B cell (primary cell): Measurements from ENCODE around the gene ANTXR2. TPM values are rescaled to one million over a fixed set of nuclear protein-coding genes. Genes with fewer than 3 reads are reported as not detected.
"Not testable (repeated sequence)": the region's sequence is repeated elsewhere in the genome, so short reads cannot be mapped to it uniquely, and the experiment has no call there.

Experiments
- ATAC-seq: fragments of 200-7000 bp; cut with Tn5 transposase; one replicate; pipeline ENCODE4 v1.10.0; 2021; ENCODE audit warnings: low read depth, mild to moderate bottlenecking, moderate number of reproducible peaks, moderate library complexity
- CTCF ChIA-PET: fragments of 350-600 bp; sonication (Branson Sonifier 250); formaldehyde crosslinking; loops from one replicate; lab custom pipeline; 2021; ENCODE audit warnings: antibody characterized with exemption, inconsistent platforms; lab: Charles Lee
- POLR2A ChIA-PET: fragments of 350-600 bp; sonication (Branson Sonifier 250); formaldehyde crosslinking; loops from one replicate; lab custom pipeline; 2021; ENCODE audit warnings: antibody characterized with exemption; lab: Charles Lee
- DNase-seq: peaks from one replicate; pipeline ENCODE4 v3.0.0; 2013
- H2AFZ ChIP-seq: 2 replicates; pipeline ENCODE4 v1.6.1; 2012; ENCODE audit warnings: mild to moderate bottlenecking, low read depth, low read length; ENCODE audit not compliant: insufficient read depth, poor library complexity, severe bottlenecking
- H3K27ac ChIP-seq, 2 donors: 1 replicate in 1 of 2; 2 replicates in 1 of 2; pipeline ENCODE4 v1.5.1; 2012 to 2013; ENCODE audit warnings: low read length in 2 of 2, mild to moderate bottlenecking in 2 of 2, moderate library complexity in 1 of 2
- H3K27me3 ChIP-seq, 4 experiments: fragments of 200-600 bp in 1 of 4; sonication (generic) in 1 of 4; replicated peaks in 1 of 4; 1 replicate in 2 of 4; 2 replicates in 2 of 4; pipeline versions ENCODE4 v1.6.1 to v1.7.0; 2013 to 2016; ENCODE audit warnings: low read length in 3 of 4, mild to moderate bottlenecking in 2 of 4, mixed read lengths in 1 of 4, moderate library complexity in 1 of 4; ENCODE audit not compliant: insufficient read depth in 4 of 4, control insufficient read depth in 3 of 4; ENCODE audit errors: control extremely low read depth in 1 of 4
- H3K36me3 ChIP-seq, 2 experiments: replicated peaks in 1 of 2; 1 replicate in 1 of 2; 2 replicates in 1 of 2; pipeline versions ENCODE4 v1.6.1 to v1.7.1; 2013; ENCODE audit warnings: low read length in 1 of 2; ENCODE audit not compliant: insufficient read depth in 2 of 2, control insufficient read depth in 1 of 2; ENCODE audit errors: control extremely low read depth in 1 of 2, extremely low read depth in 1 of 2
- H3K4me1 ChIP-seq, 2 donors: fragments of 200-600 bp in 1 of 2; sonication (generic) in 1 of 2; 1 replicate in 1 of 2; 2 replicates in 1 of 2; pipeline versions ENCODE4 v1.5.1 to v1.6.1; 2013 to 2017; ENCODE audit warnings: low read length in 2 of 2; ENCODE audit not compliant: control insufficient read depth in 2 of 2, insufficient read depth in 2 of 2
- H3K4me2 ChIP-seq: replicated peaks from 2 replicates; pipeline ENCODE3; 2012; ENCODE audit warnings: mild to moderate bottlenecking, low read depth, low read length; ENCODE audit not compliant: poor library complexity, severe bottlenecking
- H3K4me3 ChIP-seq, 5 experiments: fragments of 200-600 bp in 1 of 5; sonication (generic) in 1 of 5; 1 replicate in 3 of 5; 2 replicates in 2 of 5; pipeline versions ENCODE4 v1.5.1 to v1.7.0; 2011 to 2016; ENCODE audit warnings: low read length in 4 of 5, mild to moderate bottlenecking in 4 of 5, low read depth in 2 of 5, control low read depth in 1 of 5, moderate library complexity in 1 of 5; ENCODE audit not compliant: insufficient read depth in 1 of 5; ENCODE audit errors: control extremely low read depth in 1 of 5, extremely low read depth in 1 of 5
- H3K79me2 ChIP-seq: fragments of 200-600 bp; sonication (generic); one replicate; pipeline ENCODE4 v1.6.0; 2016; ENCODE audit warnings: low read length; ENCODE audit not compliant: control insufficient read depth, insufficient read depth
- H3K9ac ChIP-seq: fragments of 200-600 bp; sonication (generic); 2 replicates; pipeline ENCODE4 v1.6.1; 2017; ENCODE audit warnings: mild to moderate bottlenecking, low read length, moderate library complexity
- H3K9me3 ChIP-seq, 3 donors: one replicate each; pipeline versions ENCODE4 v1.6.1 to v1.7.1; 2013; ENCODE audit warnings: low read length in 2 of 3; ENCODE audit not compliant: control insufficient read depth in 2 of 3, insufficient read depth in 1 of 3; ENCODE audit errors: control extremely low read depth in 1 of 3
- H4K20me1 ChIP-seq: 2 replicates; pipeline ENCODE4 v1.6.0; 2012; ENCODE audit warnings: mild to moderate bottlenecking, low read length; ENCODE audit not compliant: insufficient read depth, control insufficient read depth, poor library complexity, severe bottlenecking
- H3K27ac Mint-ChIP-seq: one replicate; pipeline ENCODE4 v1.8.0; 2021; ENCODE audit warnings: mixed read lengths
- H3K27me3 Mint-ChIP-seq: one replicate; pipeline ENCODE4 v1.8.0; 2021; ENCODE audit warnings: mixed read lengths
- H3K4me1 Mint-ChIP-seq: one replicate; pipeline ENCODE4 v1.8.0; 2021; ENCODE audit warnings: mixed read lengths
- H3K4me3 Mint-ChIP-seq: one replicate; pipeline ENCODE4 v1.8.0; 2021; ENCODE audit warnings: mixed read lengths
- H3K9me3 Mint-ChIP-seq: one replicate; pipeline ENCODE4 v1.8.0; 2022; ENCODE audit warnings: mixed read lengths; ENCODE audit not compliant: insufficient read depth
- EZH2 ChIP-seq: IDR thresholded peaks from 2 replicates; pipeline ENCODE4 v1.6.1; 2012; ENCODE audit warnings: borderline replicate concordance, low read depth, mild to moderate bottlenecking, moderate library complexity, low read length; ENCODE audit not compliant: insufficient read depth, poor library complexity, severe bottlenecking
- WGBS: methylation state at CpG from one replicate; pipeline ENCODE4 v1.1.5; 2013; ENCODE audit warnings: missing lambda C conversion rate; ENCODE audit not compliant: insufficient coverage; 5-methylcytosine and 5-hydroxymethylcytosine counted together
- intact Hi-C: fragments of 100-400 bp; cut with micrococcal nuclease; formaldehyde crosslinking; loops from one replicate; pipeline ENCODE4 v1.10.0; 2022
- polyA plus RNA-seq: library from polyadenylated mRNA; depleted of rRNA; stranded (reverse); fragments of >200 nt; gene quantifications from 2 replicates; pipeline ENCODE4 v1.2.3, GENCODE V29; 2012
- total RNA-seq, 2 donors: library from RNA; stranded (reverse); fragments of 120-200 nt in 1 of 2; gene quantifications; 1 replicate in 1 of 2; 2 replicates in 1 of 2; pipeline versions ENCODE4 v1.2.3 to v1.2.4, GENCODE V29; 2013 to 2022
- TF ChIP-seq, protein P1 (sequence below): fragments of 200-600 bp; IDR thresholded peaks from one replicate; pipeline ENCODE4 v1.8.0; 2022; ENCODE audit warnings: antibody characterized with exemption, mild to moderate bottlenecking

Gene ANTXR2
- total and polyA plus RNA-seq, 2 donors (not counting 1 experiment from before 2014, with no cell fraction given), result 10.6 to 63.0 TPM

- H3K27ac ChIP-seq, H3K36me3 ChIP-seq, H3K27ac Mint-ChIP-seq, H3K4me2 ChIP-seq, ATAC-seq, H3K4me3 Mint-ChIP-seq, H3K9me3 Mint-ChIP-seq, POLR2A ChIA-PET, H3K27me3 Mint-ChIP-seq, H3K9me3 ChIP-seq, H3K27me3 ChIP-seq, H3K79me2 ChIP-seq, H3K4me1 ChIP-seq, H3K9ac ChIP-seq, DNase-seq, CTCF ChIA-PET, intact Hi-C loops, H2AFZ ChIP-seq, H3K4me3 ChIP-seq: not testable (repeated sequence)
- peaks cover 22% of the 10 kb centered on the region for H4K20me1 ChIP-seq
- peaks cover 11% of the 10 kb centered on the region for H3K4me1 Mint-ChIP-seq
- no CpG with 5 or more reads among the region's 3 CpGs for WGBS
Measured at GRCh38 chr4:79999048-79999447, 74.0 kb downstream of the ANTXR2 start.

GRCh38 chr4:79998201-79998600 lies 74.8 kb downstream of the ANTXR2 start:
- no CpG with 5 or more reads among the region's 1 CpG for WGBS

More at GRCh38 chr4:79998201-79998600, 74.8 kb downstream of the ANTXR2 start:
- POLR2A ChIA-PET, result no interaction called here
- no peak overlapping the region for H2AFZ ChIP-seq
- TF ChIP-seq, protein P1, sequence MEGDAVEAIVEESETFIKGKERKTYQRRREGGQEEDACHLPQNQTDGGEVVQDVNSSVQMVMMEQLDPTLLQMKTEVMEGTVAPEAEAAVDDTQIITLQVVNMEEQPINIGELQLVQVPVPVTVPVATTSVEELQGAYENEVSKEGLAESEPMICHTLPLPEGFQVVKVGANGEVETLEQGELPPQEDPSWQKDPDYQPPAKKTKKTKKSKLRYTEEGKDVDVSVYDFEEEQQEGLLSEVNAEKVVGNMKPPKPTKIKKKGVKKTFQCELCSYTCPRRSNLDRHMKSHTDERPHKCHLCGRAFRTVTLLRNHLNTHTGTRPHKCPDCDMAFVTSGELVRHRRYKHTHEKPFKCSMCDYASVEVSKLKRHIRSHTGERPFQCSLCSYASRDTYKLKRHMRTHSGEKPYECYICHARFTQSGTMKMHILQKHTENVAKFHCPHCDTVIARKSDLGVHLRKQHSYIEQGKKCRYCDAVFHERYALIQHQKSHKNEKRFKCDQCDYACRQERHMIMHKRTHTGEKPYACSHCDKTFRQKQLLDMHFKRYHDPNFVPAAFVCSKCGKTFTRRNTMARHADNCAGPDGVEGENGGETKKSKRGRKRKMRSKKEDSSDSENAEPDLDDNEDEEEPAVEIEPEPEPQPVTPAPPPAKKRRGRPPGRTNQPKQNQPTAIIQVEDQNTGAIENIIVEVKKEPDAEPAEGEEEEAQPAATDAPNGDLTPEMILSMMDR, result no peak
- TF ChIP-seq EZH2, result no peak
- no peak overlapping the region for H3K27ac ChIP-seq
- H3K4me2 ChIP-seq, result no peak overlapping the region
- H3K4me3 Mint-ChIP-seq, result no peak overlapping the region
- H3K4me1 Mint-ChIP-seq, result peaks cover 16% of the 10 kb centered on the region
- no peaks in the 10 kb centered on the region for H3K9me3 Mint-ChIP-seq
- H3K9ac ChIP-seq, result no peak overlapping the region
- H4K20me1 ChIP-seq, result peaks cover 30% of the 10 kb centered on the region
- no peak overlapping the region for H3K27ac Mint-ChIP-seq
- peaks cover 2 to 4% of the 10 kb centered on the region in 2 experiments for H3K36me3 ChIP-seq
- H3K4me1 ChIP-seq, result no peaks in the 10 kb centered on the region
- DNase-seq (no peak), ATAC-seq (no peak)
- H3K9me3 ChIP-seq, result no peaks in the 10 kb centered on the region
- intact Hi-C loops, result no loop called here
- no peaks in the 10 kb centered on the region for H3K27me3 Mint-ChIP-seq
- no peak overlapping the region for H3K4me3 ChIP-seq
- no peaks in the 10 kb centered on the region for H3K27me3 ChIP-seq
- peaks cover 15% of the 10 kb centered on the region for H3K79me2 ChIP-seq
- CTCF ChIA-PET, result no interaction called here
